Measurements from ENCODE around the gene CLEC2A.
"Not testable (repeated sequence)": the region's sequence is repeated elsewhere in the genome, so short reads cannot be mapped to it uniquely, and the experiment has no call there.

The CLEC2A gene, protein sequence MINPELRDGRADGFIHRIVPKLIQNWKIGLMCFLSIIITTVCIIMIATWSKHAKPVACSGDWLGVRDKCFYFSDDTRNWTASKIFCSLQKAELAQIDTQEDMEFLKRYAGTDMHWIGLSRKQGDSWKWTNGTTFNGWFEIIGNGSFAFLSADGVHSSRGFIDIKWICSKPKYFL

DNA sequence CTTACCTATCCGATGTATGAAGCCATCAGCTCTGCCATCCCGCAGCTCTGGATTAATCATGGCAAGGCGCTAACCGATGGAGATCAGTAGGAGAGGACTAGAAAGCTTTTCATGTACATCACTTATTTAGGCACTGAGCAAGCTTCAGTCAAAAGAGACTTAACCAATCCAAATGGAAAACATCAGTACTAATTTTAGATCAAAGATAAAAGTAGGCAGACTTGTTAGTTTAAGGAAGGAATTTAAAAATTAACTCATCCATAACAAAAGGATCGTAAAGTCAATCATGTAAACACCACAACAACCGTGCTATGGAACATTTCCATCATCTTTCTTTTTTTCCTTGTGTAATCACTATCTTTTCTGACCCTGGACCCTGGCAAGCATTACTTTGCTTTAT is at the start of gene CLEC2A:
Gene CLEC2A, minus strand, starts transcription at position 101 of the 400 bp plus-strand sequence. Its CDS starts 41 bp downstream, at position 60.
- in situ Hi-C loops (cut with HindIII; ENCODE audit: low sequenced_read_pairs) = no loop called here
- TF ChIP-seq, protein P1, sequence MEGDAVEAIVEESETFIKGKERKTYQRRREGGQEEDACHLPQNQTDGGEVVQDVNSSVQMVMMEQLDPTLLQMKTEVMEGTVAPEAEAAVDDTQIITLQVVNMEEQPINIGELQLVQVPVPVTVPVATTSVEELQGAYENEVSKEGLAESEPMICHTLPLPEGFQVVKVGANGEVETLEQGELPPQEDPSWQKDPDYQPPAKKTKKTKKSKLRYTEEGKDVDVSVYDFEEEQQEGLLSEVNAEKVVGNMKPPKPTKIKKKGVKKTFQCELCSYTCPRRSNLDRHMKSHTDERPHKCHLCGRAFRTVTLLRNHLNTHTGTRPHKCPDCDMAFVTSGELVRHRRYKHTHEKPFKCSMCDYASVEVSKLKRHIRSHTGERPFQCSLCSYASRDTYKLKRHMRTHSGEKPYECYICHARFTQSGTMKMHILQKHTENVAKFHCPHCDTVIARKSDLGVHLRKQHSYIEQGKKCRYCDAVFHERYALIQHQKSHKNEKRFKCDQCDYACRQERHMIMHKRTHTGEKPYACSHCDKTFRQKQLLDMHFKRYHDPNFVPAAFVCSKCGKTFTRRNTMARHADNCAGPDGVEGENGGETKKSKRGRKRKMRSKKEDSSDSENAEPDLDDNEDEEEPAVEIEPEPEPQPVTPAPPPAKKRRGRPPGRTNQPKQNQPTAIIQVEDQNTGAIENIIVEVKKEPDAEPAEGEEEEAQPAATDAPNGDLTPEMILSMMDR (IDR thresholded peaks at IDR 0.05; ENCODE audit: low read depth, low read length) = no peak
- H3K4me3 ChIP-seq (ENCODE audit: low read depth, low read length) = no peak within 1 kb of the TSS
- no peak for DNase-seq (ENCODE audit: low read depth, low spot score)

DNA sequence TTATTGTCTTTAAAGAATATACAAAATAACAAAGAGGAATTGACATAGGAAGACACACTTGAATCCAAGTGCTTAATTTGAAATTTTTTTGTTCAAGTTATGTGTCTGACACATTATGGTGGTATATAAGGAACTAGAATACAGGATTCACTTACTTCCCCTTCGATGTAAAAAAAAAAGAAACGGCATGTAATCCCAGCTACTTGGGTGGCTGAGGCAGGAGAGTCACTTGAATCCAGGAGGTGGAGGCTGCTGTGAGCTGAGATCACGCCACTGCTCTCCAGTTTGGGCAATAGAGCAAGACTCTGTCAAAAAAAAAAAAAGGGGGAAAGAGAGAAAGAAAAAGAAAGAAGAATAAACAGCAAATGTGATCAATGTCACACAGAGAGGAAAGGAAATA is 48.0 kb upstream of the CLEC2A start:
- DNase-seq (ENCODE audit: low read depth, low spot score) = no peak
- H3K4me3 ChIP-seq (ENCODE audit: low read depth, low read length) = no peak overlapping the region
- in situ Hi-C loops (cut with HindIII; ENCODE audit: low sequenced_read_pairs) = no loop called here
- TF ChIP-seq, protein P1 (IDR thresholded peaks at IDR 0.05; ENCODE audit: low read depth, low read length) = no peak

DNA sequence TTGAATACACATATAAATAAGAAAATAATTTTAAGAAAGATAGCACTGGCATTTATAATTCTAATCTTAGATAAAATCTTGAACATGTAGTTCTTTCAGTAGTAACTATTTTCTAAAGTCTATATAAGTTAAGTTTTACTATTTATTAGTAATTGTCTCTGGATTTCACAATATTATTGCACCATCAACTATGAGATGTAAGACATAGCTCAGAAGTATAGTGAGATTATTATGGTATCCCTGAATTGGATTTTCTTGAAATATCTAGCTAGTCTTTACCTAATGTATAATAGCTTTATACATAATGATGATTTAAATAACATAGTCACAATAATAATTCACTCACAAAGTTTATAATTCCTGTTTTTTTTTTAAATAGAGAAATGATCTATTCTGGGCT is 45.7 kb upstream of the CLEC2A start:
- in situ Hi-C loops (cut with HindIII; ENCODE audit: low sequenced_read_pairs) = no loop called here
- no peak for DNase-seq (ENCODE audit: low read depth, low spot score)
- H3K4me3 ChIP-seq (ENCODE audit: low read depth, low read length) = no peak overlapping the region
- TF ChIP-seq, protein P1 (IDR thresholded peaks at IDR 0.05; ENCODE audit: low read depth, low read length) = no peak

DNA sequence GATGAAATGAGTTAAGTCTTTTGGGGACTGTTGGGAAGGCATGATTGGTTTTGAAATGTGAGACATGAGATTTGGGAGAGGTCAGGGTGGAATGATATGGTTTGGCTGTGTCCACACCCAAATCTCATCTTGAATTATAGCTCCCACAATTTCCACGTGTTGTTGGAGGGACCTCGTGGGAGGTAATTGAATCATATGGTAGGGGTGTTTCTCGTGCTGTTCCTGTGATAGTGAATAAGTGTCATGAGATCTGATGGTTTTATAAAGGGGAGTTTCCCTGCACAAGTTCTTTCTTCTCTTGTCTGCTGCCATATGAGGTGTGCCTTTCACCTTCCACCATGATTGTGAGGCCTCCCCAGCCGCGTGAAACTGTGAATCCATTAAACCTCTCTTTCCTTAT is 44.5 kb upstream of the CLEC2A start:
- in situ Hi-C loops (cut with HindIII; ENCODE audit: low sequenced_read_pairs); DNase-seq (ENCODE audit: low read depth, low spot score); H3K4me3 ChIP-seq (ENCODE audit: low read depth, low read length): not testable (repeated sequence)

DNA sequence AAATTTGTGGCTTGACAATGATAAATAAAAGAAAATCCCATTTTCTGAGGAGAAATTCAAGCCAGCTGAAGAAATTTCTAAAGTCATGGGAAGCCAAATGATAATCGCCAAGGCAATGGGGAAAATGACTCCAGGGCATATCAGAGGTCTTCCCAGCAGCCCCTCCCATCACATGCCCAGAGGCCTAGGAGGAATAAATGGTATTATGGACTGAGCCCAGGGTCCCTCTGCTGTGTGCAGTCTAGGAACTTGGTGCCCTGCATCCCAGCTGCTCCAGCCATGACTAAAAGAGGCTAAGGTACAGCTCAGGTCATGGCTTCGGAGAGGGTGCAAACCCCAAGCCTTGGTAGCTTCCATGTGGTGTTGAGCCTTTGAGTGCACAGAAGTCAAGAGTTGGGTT is 43.4 kb upstream of the CLEC2A start:
- H3K4me3 ChIP-seq (ENCODE audit: low read depth, low read length) = no peak overlapping the region
- TF ChIP-seq, protein P1 (IDR thresholded peaks at IDR 0.05; ENCODE audit: low read depth, low read length) = no peak
- no peak for DNase-seq (ENCODE audit: low read depth, low spot score)
- in situ Hi-C loops (cut with HindIII; ENCODE audit: low sequenced_read_pairs) = no loop called here

DNA sequence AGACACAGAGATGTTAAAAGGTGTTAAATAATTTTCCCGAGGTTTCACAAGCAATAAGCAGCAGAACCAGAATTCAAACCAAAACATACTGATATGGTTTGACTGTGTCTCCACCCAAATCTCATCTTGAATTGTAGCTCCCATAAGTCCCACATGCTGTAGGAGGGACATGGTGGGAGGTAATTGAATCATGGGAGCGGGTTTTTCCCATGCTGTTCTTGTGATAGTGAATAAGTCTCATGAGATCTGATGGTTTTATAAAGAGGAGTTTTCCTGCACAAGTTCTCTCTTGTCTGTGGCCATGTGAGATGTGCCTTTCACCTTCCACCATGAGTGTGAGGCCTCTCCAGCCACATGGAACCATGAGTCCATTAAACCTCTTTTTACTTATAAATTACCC is 42.6 kb upstream of the CLEC2A start:
- H3K4me3 ChIP-seq (ENCODE audit: low read depth, low read length); in situ Hi-C loops (cut with HindIII; ENCODE audit: low sequenced_read_pairs); DNase-seq (ENCODE audit: low read depth, low spot score): not testable (repeated sequence)

DNA sequence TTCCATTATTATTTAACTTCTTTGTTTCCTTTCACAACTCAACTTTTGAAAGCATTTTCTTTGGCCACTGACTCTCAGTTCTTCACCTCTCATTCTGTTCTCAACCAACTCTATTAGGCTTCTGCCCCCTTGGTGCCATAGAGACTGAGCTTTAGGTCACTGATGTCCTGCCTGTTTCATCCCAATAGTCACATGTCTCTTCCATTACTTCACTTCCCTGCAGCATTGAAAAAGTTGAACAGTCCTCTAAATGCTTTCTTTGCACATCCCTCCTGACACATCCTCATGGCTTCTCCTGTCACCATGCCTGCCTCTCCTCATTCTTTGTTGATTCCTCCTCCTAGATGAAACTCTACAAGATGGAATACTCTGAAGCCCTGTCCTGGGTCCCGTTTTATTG is 41.8 kb upstream of the CLEC2A start:
- in situ Hi-C loops (cut with HindIII; ENCODE audit: low sequenced_read_pairs) = no loop called here
- TF ChIP-seq, protein P1 (IDR thresholded peaks at IDR 0.05; ENCODE audit: low read depth, low read length) = no peak

DNA sequence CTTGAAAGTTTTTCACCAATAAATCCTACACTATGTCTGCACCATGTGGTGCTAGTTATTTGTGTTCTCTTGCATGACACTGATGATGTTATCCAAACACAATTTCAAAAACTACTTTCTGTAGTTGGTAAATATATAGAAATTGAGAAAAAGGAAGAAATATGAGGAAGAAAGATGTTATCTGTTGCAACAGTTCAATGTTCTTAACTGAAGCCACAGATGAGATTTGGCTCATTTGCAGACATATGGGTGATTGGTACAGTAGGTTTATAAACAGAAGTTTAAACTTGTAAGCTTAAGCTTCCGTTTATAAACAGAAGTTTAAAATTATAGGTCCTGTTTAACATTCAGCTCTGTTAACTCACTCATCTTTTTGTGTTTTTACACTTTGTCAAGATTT is 39.0 kb upstream of the CLEC2A start, which contains the start of gene CLEC12A:
Gene CLEC12A, plus strand, starts transcription at position 229 of the 400 bp plus-strand sequence. CDS start 188 bp downstream, outside the sequence.
- DNase-seq (ENCODE audit: low read depth, low spot score) = no peak
- TF ChIP-seq, protein P1 (IDR thresholded peaks at IDR 0.05; ENCODE audit: low read depth, low read length) = no peak
- no peak within 1 kb of the TSS for H3K4me3 ChIP-seq (ENCODE audit: low read depth, low read length)
- in situ Hi-C loops (cut with HindIII; ENCODE audit: low sequenced_read_pairs) = no loop called here

More for the DNA sequence above, 41.8 kb upstream of the CLEC2A start:
- DNase-seq (ENCODE audit: low read depth, low spot score) = no peak
- H3K4me3 ChIP-seq (ENCODE audit: low read depth, low read length) = no peak overlapping the region

All from astrocyte of the spinal cord (primary cell).